ENCODE measurements around the gene KRTAP10-3. TPM values are rescaled to one million over a fixed set of nuclear protein-coding genes. Genes with fewer than 3 reads are reported as not detected.
"Not testable (repeated sequence)": the region's sequence is repeated elsewhere in the genome, so short reads cannot be mapped to it uniquely, and the experiment has no call there.

Gene KRTAP10-3
- total RNA-seq, 4 donors from 2014 or later = not detected

DNA sequence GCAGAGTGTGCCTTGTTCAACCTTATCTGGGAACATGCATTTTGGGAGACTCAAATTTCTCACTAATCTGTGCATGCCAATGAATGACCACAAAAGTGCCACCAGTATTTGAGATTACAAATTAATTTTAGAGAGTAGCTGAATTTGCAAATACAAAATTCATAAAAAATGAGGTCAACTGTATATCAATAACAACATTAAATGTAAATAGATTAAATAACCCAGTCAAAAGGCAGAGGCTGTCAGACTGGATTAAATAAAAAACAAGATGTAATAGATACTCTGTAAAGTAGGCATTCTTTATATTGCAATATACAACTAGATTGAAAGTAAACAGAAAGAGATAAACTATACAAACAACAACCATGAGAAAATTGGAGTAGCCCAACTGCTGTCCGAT, 5.5 kb upstream of the KRTAP10-3 start:
- DNase-seq = no peak
- Histone ChIP-seq H3K4me3 (no peak overlapping the region), H3K4me1 (peaks cover 0 to 4% (median 0%) of the 10 kb centered on the region in 4 donors), H3K36me3 (no peaks in the 10 kb centered on the region), H3K9me3 (no peaks in the 10 kb centered on the region), H3K27me3 (no peaks in the 10 kb centered on the region), H3K27ac (no peak overlapping the region)
- TF ChIP-seq, protein P1, sequence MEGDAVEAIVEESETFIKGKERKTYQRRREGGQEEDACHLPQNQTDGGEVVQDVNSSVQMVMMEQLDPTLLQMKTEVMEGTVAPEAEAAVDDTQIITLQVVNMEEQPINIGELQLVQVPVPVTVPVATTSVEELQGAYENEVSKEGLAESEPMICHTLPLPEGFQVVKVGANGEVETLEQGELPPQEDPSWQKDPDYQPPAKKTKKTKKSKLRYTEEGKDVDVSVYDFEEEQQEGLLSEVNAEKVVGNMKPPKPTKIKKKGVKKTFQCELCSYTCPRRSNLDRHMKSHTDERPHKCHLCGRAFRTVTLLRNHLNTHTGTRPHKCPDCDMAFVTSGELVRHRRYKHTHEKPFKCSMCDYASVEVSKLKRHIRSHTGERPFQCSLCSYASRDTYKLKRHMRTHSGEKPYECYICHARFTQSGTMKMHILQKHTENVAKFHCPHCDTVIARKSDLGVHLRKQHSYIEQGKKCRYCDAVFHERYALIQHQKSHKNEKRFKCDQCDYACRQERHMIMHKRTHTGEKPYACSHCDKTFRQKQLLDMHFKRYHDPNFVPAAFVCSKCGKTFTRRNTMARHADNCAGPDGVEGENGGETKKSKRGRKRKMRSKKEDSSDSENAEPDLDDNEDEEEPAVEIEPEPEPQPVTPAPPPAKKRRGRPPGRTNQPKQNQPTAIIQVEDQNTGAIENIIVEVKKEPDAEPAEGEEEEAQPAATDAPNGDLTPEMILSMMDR (IDR thresholded peaks at IDR 0.05) = no peak
- TF ChIP-seq POLR2A (IDR thresholded peaks at IDR 0.05) = no peak

- H3K4me1 ChIP-seq, H3K27ac ChIP-seq, DNase-seq, H3K36me3 ChIP-seq, H3K4me3 ChIP-seq, H3K9me3 ChIP-seq, H3K27me3 ChIP-seq: not testable (repeated sequence)
Observed at GRCh38 chr21:44558329-44558675, 293 bp downstream of the KRTAP10-3 start.

DNA sequence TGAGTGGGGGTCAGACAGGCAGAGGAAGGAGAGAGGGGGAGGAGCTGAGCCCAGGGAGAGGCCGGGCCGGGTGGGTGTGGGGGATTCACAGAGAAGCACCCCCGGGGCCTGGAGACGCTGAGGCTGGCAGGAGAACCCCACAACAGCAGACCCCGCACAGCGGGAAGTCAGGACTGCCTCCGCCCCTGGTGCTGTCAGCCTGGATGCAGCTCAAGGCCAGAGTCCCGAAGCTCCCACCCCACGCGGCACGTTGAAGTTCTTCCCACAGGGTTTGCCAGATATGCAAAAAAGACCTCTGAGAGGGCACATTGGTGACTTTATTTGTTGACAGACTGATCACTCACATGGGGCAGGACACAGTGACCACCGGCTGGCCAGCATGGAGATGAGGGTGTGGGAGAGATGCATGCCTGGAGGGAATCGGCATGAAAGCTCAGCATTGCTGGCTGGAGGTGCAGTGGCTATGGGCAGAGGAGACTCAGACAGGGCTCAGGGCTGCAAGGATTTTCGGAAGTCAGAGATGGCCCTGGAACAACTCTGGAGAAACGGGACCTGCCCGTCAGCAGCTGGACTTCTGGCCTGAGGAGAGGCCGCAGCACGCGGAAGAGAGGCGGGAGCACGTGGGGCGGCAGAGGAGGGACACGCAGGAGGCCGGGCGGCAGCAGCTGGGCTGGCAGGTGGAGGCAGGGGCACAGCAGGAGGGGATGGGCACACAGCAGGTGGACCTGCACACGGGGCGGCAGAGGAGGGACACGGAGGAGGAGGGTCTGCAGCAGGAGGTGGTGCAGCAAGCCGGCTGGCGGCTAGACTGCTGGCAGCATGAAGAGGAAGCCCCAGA, 885 bp downstream of the KRTAP10-3 start:
- no peaks in the 10 kb centered on the region for H3K9me3 ChIP-seq
- no peaks in the 10 kb centered on the region for H3K27me3 ChIP-seq
- no peak for TF ChIP-seq POLR2A (IDR thresholded peaks at IDR 0.05)
- TF ChIP-seq, protein P1 (IDR thresholded peaks at IDR 0.05) = no peak
- H3K27ac ChIP-seq = no peak overlapping the region
- no peak overlapping the region for H3K4me3 ChIP-seq
- no peaks in the 10 kb centered on the region for H3K4me1 ChIP-seq
- no peaks in the 10 kb centered on the region for H3K36me3 ChIP-seq
- peak in 1 of 3 donors; percentile 9 for DNase-seq

GRCh38 chr21:44556879-44557278, 1.7 kb downstream of the KRTAP10-3 start:
- Histone ChIP-seq H3K9me3 (no peaks in the 10 kb centered on the region), H3K4me3 (no peak overlapping the region), H3K27me3 (no peaks in the 10 kb centered on the region), H3K27ac (no peak overlapping the region), H3K36me3 (no peaks in the 10 kb centered on the region), H3K4me1 (no peaks in the 10 kb centered on the region)
- DNase-seq = peak in 1 of 3 donors; percentile 6
- TF ChIP-seq POLR2A (IDR thresholded peaks at IDR 0.05) = no peak
- TF ChIP-seq, protein P1 (IDR thresholded peaks at IDR 0.05) = no peak

GRCh38 chr21:44555200-44555875, 3.3 kb downstream of the KRTAP10-3 start:
- Histone ChIP-seq H3K4me3 (no peak overlapping the region), H3K36me3 (no peaks in the 10 kb centered on the region), H3K27ac (no peak overlapping the region), H3K4me1 (no peaks in the 10 kb centered on the region), H3K9me3 (no peaks in the 10 kb centered on the region), H3K27me3 (no peaks in the 10 kb centered on the region)
- TF ChIP-seq, protein P1 (IDR thresholded peaks at IDR 0.05) = no peak
- no peak for TF ChIP-seq POLR2A (IDR thresholded peaks at IDR 0.05)
- DNase-seq = peak in 1 of 3 donors; percentile 12

DNA sequence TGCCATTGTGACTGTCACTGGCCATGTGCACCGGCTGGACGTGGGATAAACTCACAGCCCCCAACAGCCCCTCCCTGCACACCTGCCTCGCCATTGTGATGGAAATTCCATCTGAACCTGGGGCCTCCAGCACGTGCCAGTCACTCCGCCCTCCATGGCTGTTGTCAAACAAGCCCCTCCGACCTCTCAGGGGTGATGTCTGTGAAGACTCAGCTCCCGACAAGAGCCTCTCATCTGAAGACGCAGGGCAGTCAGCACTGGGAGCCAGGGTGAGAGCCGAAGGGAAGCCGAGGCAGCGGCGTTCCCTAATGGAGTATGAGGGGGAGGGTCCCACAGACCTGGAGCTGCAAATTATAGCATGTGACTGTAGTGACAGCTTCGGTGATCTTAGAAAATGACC, 5.9 kb downstream of the KRTAP10-3 start:
- H3K27me3 ChIP-seq = no peaks in the 10 kb centered on the region
- no peak overlapping the region for H3K27ac ChIP-seq
- DNase-seq = peak in 2 of 3 donors; percentile 7 to 32
- H3K4me3 ChIP-seq = no peak overlapping the region
- no peaks in the 10 kb centered on the region for H3K9me3 ChIP-seq
- TF ChIP-seq, protein P1 (IDR thresholded peaks at IDR 0.05) = no peak
- TF ChIP-seq POLR2A (IDR thresholded peaks at IDR 0.05) = no peak
- H3K36me3 ChIP-seq = no peaks in the 10 kb centered on the region
- H3K4me1 ChIP-seq = no peaks in the 10 kb centered on the region
